NCI-H524 treated with DMSO at 0.1 percent for 48 hours (cell line): ENCODE results near the gene SORBS1.

Experiments used
- DNase-seq: peaks from one replicate; lab custom pipeline; 2025; lab: John Stamatoyannopoulos, UW

SORBS1 gene

GRCh38 chr10:95561177-95561863 lies at the start of gene SORBS1:
Gene SORBS1, minus strand, starts transcription at chr10:95561371. Its CDS starts 120,236 bp downstream, at chr10:95441135.
- peak; percentile 2 for DNase-seq

GRCh38 chr10:95610727-95611126 lies 49.6 kb upstream of the SORBS1 start:
- no peak for DNase-seq

- DNase-seq: no peak
Measured at GRCh38 chr10:95606922-95607321, 45.8 kb upstream of the SORBS1 start.

GRCh38 chr10:95605163-95605562 lies 44.0 kb upstream of the SORBS1 start:
- no peak for DNase-seq

GRCh38 chr10:95604630-95605029 lies 43.5 kb upstream of the SORBS1 start:
- no peak for DNase-seq

- no peak for DNase-seq
Measured at GRCh38 chr10:95602382-95602781, 41.2 kb upstream of the SORBS1 start.

- peak; percentile 18 for DNase-seq
Measured at GRCh38 chr10:95601116-95601719, 40.0 kb upstream of the SORBS1 start.

GRCh38 chr10:95600158-95600557 lies 39.0 kb upstream of the SORBS1 start:
- DNase-seq: no peak

- no peak for DNase-seq
Measured at GRCh38 chr10:95597788-95598187, 36.6 kb upstream of the SORBS1 start.

- no peak for DNase-seq
Measured at GRCh38 chr10:95588025-95588424, 26.9 kb upstream of the SORBS1 start.

- no peak for DNase-seq
Measured at GRCh38 chr10:95579835-95580535, 18.8 kb upstream of the SORBS1 start.

- no peak for DNase-seq
Measured at GRCh38 chr10:95579292-95579691, 18.1 kb upstream of the SORBS1 start.

GRCh38 chr10:95578619-95579018 lies 17.4 kb upstream of the SORBS1 start:
- no peak for DNase-seq

GRCh38 chr10:95574649-95575365 lies 13.6 kb upstream of the SORBS1 start:
- no peak for DNase-seq

GRCh38 chr10:95573964-95574604 lies 12.9 kb upstream of the SORBS1 start:
- DNase-seq: no peak

- DNase-seq: no peak
Measured at GRCh38 chr10:95573527-95573926, 12.4 kb upstream of the SORBS1 start.

GRCh38 chr10:95572131-95572820 lies 11.1 kb upstream of the SORBS1 start:
- no peak for DNase-seq

GRCh38 chr10:95571390-95571789 lies 10.2 kb upstream of the SORBS1 start:
- no peak for DNase-seq

GRCh38 chr10:95569368-95569767 lies 8.2 kb upstream of the SORBS1 start:
- no peak for DNase-seq

GRCh38 chr10:95567903-95568630 lies 6.9 kb upstream of the SORBS1 start:
- no peak for DNase-seq

GRCh38 chr10:95566136-95566535 lies 5.0 kb upstream of the SORBS1 start:
- DNase-seq: no peak
